ENCODE results near the gene SLC12A8.

The SLC12A8 gene

DNA sequence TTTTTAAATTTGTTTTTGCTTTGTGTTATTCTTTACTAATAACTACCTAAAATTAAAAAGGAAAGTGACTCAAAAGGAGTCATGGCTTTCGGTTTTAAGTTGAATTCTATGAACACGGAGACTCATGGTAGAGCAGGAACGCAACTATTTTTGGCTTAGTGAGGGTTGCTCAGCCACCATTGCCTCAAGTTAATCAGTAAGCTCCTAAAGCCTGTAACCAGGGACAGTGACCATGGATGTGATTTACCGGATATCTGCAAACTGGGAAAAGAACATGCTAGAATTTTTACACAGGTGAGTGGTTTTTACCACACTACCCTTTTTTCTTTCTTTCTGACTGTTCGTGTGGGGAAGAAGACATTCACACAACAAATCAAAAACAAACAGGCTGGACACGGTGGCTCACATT lies 11.8 kb downstream of the SLC12A8 start:
- no peaks in the 10 kb centered on the region for H3K36me3 ChIP-seq (ENCODE audit: control insufficient read depth, insufficient read depth, low read length)
- peaks cover 1% of the 10 kb centered on the region for H3K4me1 ChIP-seq
- H3K4me3 ChIP-seq (ENCODE audit: low read depth, low read length): no peak overlapping the region
- no peak overlapping the region for H2AFZ ChIP-seq
- H3K9ac ChIP-seq: no peak overlapping the region
- H3K27ac ChIP-seq: no peak overlapping the region
- H3K9me3 ChIP-seq (ENCODE audit: control insufficient read depth, low read length): no peaks in the 10 kb centered on the region
- H3K79me2 ChIP-seq: peaks cover 5% of the 10 kb centered on the region
- TF ChIP-seq, protein P1, sequence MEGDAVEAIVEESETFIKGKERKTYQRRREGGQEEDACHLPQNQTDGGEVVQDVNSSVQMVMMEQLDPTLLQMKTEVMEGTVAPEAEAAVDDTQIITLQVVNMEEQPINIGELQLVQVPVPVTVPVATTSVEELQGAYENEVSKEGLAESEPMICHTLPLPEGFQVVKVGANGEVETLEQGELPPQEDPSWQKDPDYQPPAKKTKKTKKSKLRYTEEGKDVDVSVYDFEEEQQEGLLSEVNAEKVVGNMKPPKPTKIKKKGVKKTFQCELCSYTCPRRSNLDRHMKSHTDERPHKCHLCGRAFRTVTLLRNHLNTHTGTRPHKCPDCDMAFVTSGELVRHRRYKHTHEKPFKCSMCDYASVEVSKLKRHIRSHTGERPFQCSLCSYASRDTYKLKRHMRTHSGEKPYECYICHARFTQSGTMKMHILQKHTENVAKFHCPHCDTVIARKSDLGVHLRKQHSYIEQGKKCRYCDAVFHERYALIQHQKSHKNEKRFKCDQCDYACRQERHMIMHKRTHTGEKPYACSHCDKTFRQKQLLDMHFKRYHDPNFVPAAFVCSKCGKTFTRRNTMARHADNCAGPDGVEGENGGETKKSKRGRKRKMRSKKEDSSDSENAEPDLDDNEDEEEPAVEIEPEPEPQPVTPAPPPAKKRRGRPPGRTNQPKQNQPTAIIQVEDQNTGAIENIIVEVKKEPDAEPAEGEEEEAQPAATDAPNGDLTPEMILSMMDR (IDR thresholded peaks at IDR 0.05): no peak
- no peak overlapping the region for H3K4me2 ChIP-seq (ENCODE audit: low read length)
- no peaks in the 10 kb centered on the region for H3K27me3 ChIP-seq (ENCODE audit: control insufficient read depth, insufficient read depth, low read length)

DNA sequence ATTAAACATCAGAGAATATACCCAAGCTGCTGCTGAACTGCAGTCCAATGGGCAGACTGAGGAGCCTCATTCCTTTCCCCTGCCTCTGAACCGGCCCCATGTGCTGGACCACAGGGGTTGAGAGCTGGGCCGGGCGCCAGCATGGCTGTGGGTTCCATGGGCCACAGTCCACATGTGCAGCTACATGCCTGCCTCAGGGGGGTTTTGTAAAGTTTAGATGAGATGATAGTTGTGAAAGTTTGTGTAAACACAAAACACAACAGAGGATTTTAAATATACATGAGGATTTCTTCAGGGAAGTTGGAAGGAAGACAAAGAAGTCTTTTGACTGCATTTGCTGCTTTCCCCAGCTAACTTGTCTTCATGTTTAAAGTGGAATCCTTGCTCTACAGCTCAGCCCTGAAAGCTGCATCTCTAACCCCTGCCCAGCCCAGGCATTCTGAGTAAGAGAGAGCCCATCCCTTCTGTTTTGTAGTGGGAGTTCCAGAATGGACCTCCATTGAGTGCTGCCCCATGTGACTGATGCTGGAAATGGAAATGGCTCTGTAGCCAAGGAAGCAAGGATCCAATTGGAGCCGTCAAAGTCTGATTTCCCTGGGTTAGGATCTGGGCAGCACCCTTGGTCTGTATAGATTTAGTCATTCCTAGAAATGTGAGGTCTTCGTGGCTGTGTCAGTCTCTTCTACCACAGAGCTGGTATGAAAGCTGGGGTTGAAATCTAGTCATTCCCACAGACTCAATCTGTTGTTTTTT lies 17.5 kb downstream of the SLC12A8 start:
- Histone ChIP-seq H3K9me3 (ENCODE audit: control insufficient read depth, low read length) (no peaks in the 10 kb centered on the region), H3K27me3 (ENCODE audit: control insufficient read depth, insufficient read depth, low read length) (no peaks in the 10 kb centered on the region), H3K36me3 (ENCODE audit: control insufficient read depth, insufficient read depth, low read length) (no peaks in the 10 kb centered on the region), H3K4me1 (peaks cover 9% of the 10 kb centered on the region), H2AFZ (no peak overlapping the region), H3K4me3 (ENCODE audit: low read depth, low read length) (no peak overlapping the region), H3K79me2 (no peaks in the 10 kb centered on the region), H3K27ac (no peak overlapping the region), H3K9ac (no peak overlapping the region), H3K4me2 (ENCODE audit: low read length) (no peak overlapping the region)
- TF ChIP-seq, protein P1 (IDR thresholded peaks at IDR 0.05): no peak

DNA sequence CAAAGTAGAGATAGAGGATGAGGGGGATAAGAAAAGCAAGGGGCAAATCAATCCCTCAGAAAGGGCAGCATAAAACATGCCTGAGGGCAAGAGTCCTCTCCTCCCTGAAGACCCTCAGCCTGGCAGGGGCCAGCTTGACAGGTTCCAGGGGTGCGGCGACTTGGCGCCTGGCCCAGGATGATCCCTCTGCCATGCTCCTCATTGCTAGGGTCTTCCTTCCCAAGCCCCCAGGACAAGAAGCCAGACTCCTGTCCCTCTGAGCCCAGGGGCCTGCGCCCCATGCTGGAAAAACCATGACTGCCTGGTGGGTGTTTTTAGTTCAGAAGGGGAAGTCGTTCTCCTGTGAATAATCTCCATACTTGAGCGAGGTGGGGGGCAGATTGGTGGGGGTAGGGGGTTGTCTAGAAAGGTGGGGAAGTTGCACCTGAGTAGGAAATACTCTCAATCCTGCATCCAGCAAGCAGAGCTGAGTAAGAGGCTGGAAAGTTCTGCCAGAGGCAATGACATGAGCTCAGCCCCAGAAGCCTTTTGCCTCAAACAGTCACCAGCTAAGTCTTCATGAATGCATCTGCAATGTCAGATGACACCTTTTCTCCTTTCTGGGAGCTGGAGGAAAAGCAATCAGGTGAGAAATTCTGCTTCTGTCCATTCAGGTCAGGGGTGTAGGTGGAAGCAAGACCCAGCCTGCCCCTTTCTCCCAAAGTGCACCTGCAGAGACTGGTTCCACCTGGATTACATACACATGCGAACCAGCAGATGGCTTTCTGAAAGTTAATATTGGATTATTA lies 18.3 kb downstream of the SLC12A8 start:
- no peaks in the 10 kb centered on the region for H3K27me3 ChIP-seq (ENCODE audit: control insufficient read depth, insufficient read depth, low read length)

DNA sequence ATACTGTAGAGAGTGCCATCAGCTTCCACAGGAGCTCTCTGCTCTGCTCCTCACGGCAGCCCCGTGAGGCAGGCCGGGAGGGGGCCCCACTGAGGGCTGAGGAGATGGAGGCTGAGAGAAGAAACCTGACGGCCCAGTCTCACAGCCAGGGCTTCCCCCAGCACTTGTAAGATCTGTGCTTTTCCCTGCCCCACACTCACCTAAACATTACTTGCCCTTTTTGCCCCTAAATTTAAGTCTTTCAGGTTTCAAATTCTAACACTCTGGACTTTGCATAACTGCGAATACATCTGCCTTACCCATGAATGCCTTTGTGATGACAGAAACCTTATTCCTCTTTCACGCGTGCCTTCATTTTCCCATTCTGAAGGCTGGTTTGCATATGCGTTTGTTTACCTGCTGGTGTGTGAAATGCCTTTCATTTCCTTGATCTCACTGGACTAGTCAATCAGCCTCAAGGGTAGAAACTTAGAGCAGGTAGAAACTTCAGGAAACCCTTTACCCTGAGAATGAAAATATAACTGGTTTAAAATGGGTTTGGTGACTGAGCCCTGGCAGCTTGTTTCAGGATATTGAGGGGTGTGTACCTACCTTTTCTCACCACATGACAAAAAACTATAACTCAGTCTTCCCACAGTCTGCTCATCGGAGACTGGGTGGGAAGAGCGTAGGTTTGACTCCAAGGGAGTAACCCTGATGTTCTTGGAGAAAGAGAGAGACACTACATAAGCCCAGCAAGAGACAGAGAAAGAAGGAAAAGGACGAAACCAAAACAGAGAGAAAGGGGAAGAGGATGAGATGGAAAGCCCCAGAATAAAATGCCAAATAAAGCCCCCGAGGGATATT lies 20.1 kb downstream of the SLC12A8 start:
- Histone ChIP-seq H3K36me3 (ENCODE audit: control insufficient read depth, insufficient read depth, low read length) (no peaks in the 10 kb centered on the region), H3K4me2 (ENCODE audit: low read length) (no peak overlapping the region), H2AFZ (no peak overlapping the region), H3K4me3 (ENCODE audit: low read depth, low read length) (no peak overlapping the region), H3K27me3 (ENCODE audit: control insufficient read depth, insufficient read depth, low read length) (no peaks in the 10 kb centered on the region), H3K27ac (no peak overlapping the region), H3K9ac (no peak overlapping the region), H3K9me3 (ENCODE audit: control insufficient read depth, low read length) (no peaks in the 10 kb centered on the region), H3K4me1 (peaks cover 9% of the 10 kb centered on the region), H3K79me2 (no peaks in the 10 kb centered on the region)
- TF ChIP-seq, protein P1 (IDR thresholded peaks at IDR 0.05): no peak

More for the DNA sequence above, 18.3 kb downstream of the SLC12A8 start:
- TF ChIP-seq, protein P1 (IDR thresholded peaks at IDR 0.05): no peak
- Histone ChIP-seq H3K9ac (no peak overlapping the region), H3K4me3 (ENCODE audit: low read depth, low read length) (no peak overlapping the region), H3K4me1 (peaks cover 9% of the 10 kb centered on the region), H3K27ac (no peak overlapping the region), H2AFZ (no peak overlapping the region), H3K4me2 (ENCODE audit: low read length) (no peak overlapping the region), H3K9me3 (ENCODE audit: control insufficient read depth, low read length) (no peaks in the 10 kb centered on the region), H3K79me2 (no peaks in the 10 kb centered on the region), H3K36me3 (ENCODE audit: control insufficient read depth, insufficient read depth, low read length) (no peaks in the 10 kb centered on the region)

All from parathyroid adenoma (tissue), 2 donors.